Adrenal gland (tissue), 12 donors: ENCODE data around the gene HMCN2. TPM values are rescaled to one million over a fixed set of nuclear protein-coding genes. Genes with fewer than 3 reads are reported as not detected.

Source experiments
- DNase-seq, 7 donors: peaks; one replicate each; pipeline ENCODE4 v3.0.0-alpha.2; 2019 to 2020
- H3K27ac ChIP-seq, 5 donors: fragments of 200-600 bp; sonication (generic) in 4 of 5; 1 replicate in 3 of 5; 2 replicates in 2 of 5; pipeline versions ENCODE4 v1.5.1 to v1.8.0; 2016 to 2020; ENCODE audit warnings: mild to moderate bottlenecking in 1 of 5
- H3K27me3 ChIP-seq: fragments of 200-600 bp; 2 replicates; pipeline ENCODE4 v1.8.0; 2021
- H3K36me3 ChIP-seq, 2 donors: fragments of 200-600 bp; replicated peaks in 1 of 2; 1 replicate in 1 of 2; 2 replicates in 1 of 2; pipeline versions ENCODE4 v1.5.1 to v1.8.0; 2018 to 2022
- H3K4me1 ChIP-seq, 2 donors: fragments of 200-600 bp; replicated peaks in 1 of 2; 1 replicate in 1 of 2; 2 replicates in 1 of 2; pipeline versions ENCODE4 v1.5.1 to v1.8.0; 2018 to 2021
- H3K4me3 ChIP-seq, 4 donors: fragments of 200-600 bp; sonication (generic) in 3 of 4; one replicate each; pipeline ENCODE4 v1.5.1; 2016 to 2018
- H3K9me3 ChIP-seq, 3 donors: fragments of 200-600 bp; sonication (generic) in 1 of 3; replicated peaks in 1 of 3; 1 replicate in 2 of 3; 2 replicates in 1 of 3; pipeline versions ENCODE4 v1.5.1 to v1.8.0; 2016 to 2021
- CTCF ChIP-seq, 6 experiments: fragments of 450-650 bp in 4 of 6; fragments of 200-600 bp in 2 of 6; sonication (generic) in 1 of 6; IDR thresholded peaks; 1 replicate in 5 of 6; 2 replicates in 1 of 6; pipeline versions ENCODE4 v1.5.1 to v1.8.0; 2016 to 2021; ENCODE audit warnings: antibody characterized with exemption in 6 of 6, mild to moderate bottlenecking in 2 of 6, moderate library complexity in 1 of 6
- POLR2A ChIP-seq, 2 donors: fragments of 450-650 bp; IDR thresholded peaks; one replicate each; pipeline ENCODE4 v1.6.1; 2017; ENCODE audit warnings: antibody characterized with exemption in 2 of 2, mild to moderate bottlenecking in 2 of 2, moderate library complexity in 1 of 2
- WGBS, 4 donors: extraction: QIAGEN DNeasy Blood & Tissue Kit in 2 of 4; methylation state at CpG; one replicate each; pipeline versions ENCODE4 v1.1.5 to v1.1.7; 2013 to 2017; 5-methylcytosine and 5-hydroxymethylcytosine counted together
- intact Hi-C, 2 donors: fragments of 100-400 bp; cut with DNase I; formaldehyde crosslinking; loops; one replicate each; pipeline versions ENCODE4 v1.14.1 to v1.15.0; 2022 to 2023
- polyA plus RNA-seq, 3 donors: library from polyadenylated mRNA; stranded (reverse); fragments of 200-250 nt in 2 of 3; fragments of 350-450 nt in 1 of 3; fragmentation: Illumina TruSeq in 1 of 3; extraction: RNeasy Lipid Tissue Mini Kit (QIAGEN cat#74804) in 1 of 3; gene quantifications; one replicate each; pipeline ENCODE4 v1.2.3, GENCODE V29; 2013 to 2014
- total RNA-seq, 9 donors: library from RNA; depleted of rRNA in 4 of 9; stranded (reverse); fragments of >200 nt in 4 of 9; fragments of 120-200 nt in 1 of 9; fragmentation: NEBNext Ultra II Directional in 1 of 9; extraction: Animal tissue kit (Norgen Biotek cat#: 25700) in 1 of 9; gene quantifications; one replicate each; pipeline versions ENCODE4 v1.1.0 to v1.2.4, GENCODE V29; 2013 to 2023
- donor health status: healthy with polysubstance abuse.
- donor health status: Bipolar disorder and iron deficiency.
- donor health status: DM: yes; HTN: yes; CAD: no.
- donor health status: DM: no; HTN: no; CAD: no.
- donor health status: DM: no; HTN: no; CAD: no.
- donor health status: DM: yes; HTN: yes; CAD: no.

HMCN2 gene
- total and polyA plus RNA-seq, 12 donors: 0.05 to 25.8 (median 0.42) TPM; not detected in 1

GRCh38 chr9:130349398-130349797 lies 83.8 kb downstream of the HMCN2 start:
- H3K9me3 ChIP-seq: no peaks in the 10 kb centered on the region
- H3K27ac ChIP-seq: no peak overlapping the region
- 54 to 73% (median 64%) methylated on average over 4 to 11 of the region's 11 CpGs for WGBS, 4 donors
- H3K36me3 ChIP-seq: no peaks in the 10 kb centered on the region
- H3K4me1 ChIP-seq: no peaks in the 10 kb centered on the region
- no peak overlapping the region for H3K4me3 ChIP-seq
- TF ChIP-seq POLR2A (IDR thresholded peaks at IDR 0.05): no peak
- DNase-seq: no peak
- intact Hi-C loops: loop anchor here in 1 of 2 donors (5.0 kb wide), 1 partner anchor 247 kb away; no protein-coding TSS in a partner anchor
- no peaks in the 10 kb centered on the region for H3K27me3 ChIP-seq

GRCh38 chr9:130351343-130351742 lies 85.8 kb downstream of the HMCN2 start:
- Histone ChIP-seq H3K4me1 (no peaks in the 10 kb centered on the region), H3K27ac (no peak overlapping the region), H3K36me3 (no peaks in the 10 kb centered on the region), H3K27me3 (no peaks in the 10 kb centered on the region), H3K4me3 (no peak overlapping the region), H3K9me3 (no peaks in the 10 kb centered on the region)
- DNase-seq: no peak
- TF ChIP-seq CTCF (IDR thresholded peaks at IDR 0.05) (no peak), POLR2A (IDR thresholded peaks at IDR 0.05) (no peak)
- intact Hi-C loops: no loop called here
- WGBS, 4 donors: 79 to 93% (median 84%) methylated on average over 7 to 14 of the region's 14 CpGs

GRCh38 chr9:130352081-130352480 lies 86.5 kb downstream of the HMCN2 start:
- H3K4me3 ChIP-seq: no peak overlapping the region
- no peaks in the 10 kb centered on the region for H3K9me3 ChIP-seq
- no peak overlapping the region for H3K27ac ChIP-seq
- H3K27me3 ChIP-seq: no peaks in the 10 kb centered on the region
- no peaks in the 10 kb centered on the region for H3K4me1 ChIP-seq
- DNase-seq: no peak
- intact Hi-C loops: no loop called here
- H3K36me3 ChIP-seq: no peaks in the 10 kb centered on the region
- no peak for TF ChIP-seq CTCF (IDR thresholded peaks at IDR 0.05)
- no peak for TF ChIP-seq POLR2A (IDR thresholded peaks at IDR 0.05)
- WGBS, 4 donors: 76 to 84% (median 81%) methylated on average over 10 of the region's 10 CpGs

- TF ChIP-seq CTCF (IDR thresholded peaks at IDR 0.05) (no peak), POLR2A (IDR thresholded peaks at IDR 0.05) (no peak)
- Histone ChIP-seq H3K27ac (no peak overlapping the region), H3K4me1 (no peaks in the 10 kb centered on the region), H3K4me3 (no peak overlapping the region), H3K27me3 (no peaks in the 10 kb centered on the region), H3K9me3 (no peaks in the 10 kb centered on the region), H3K36me3 (no peaks in the 10 kb centered on the region)
- WGBS, 4 donors: 78 to 90% (median 86%) methylated on average over 14 to 17 of the region's 17 CpGs
- intact Hi-C loops: no loop called here
- no peak for DNase-seq
These were observed 87.2 kb downstream of the HMCN2 start for GRCh38 chr9:130352586-130353285.

- no peaks in the 10 kb centered on the region for H3K27me3 ChIP-seq
- TF ChIP-seq CTCF (IDR thresholded peaks at IDR 0.05): no peak
- TF ChIP-seq POLR2A (IDR thresholded peaks at IDR 0.05): no peak
- H3K4me1 ChIP-seq: no peaks in the 10 kb centered on the region
- no peak overlapping the region for H3K27ac ChIP-seq
- no peaks in the 10 kb centered on the region for H3K9me3 ChIP-seq
- WGBS, 4 donors: 79 to 90% (median 87%) methylated on average over 11 to 13 of the region's 13 CpGs
- H3K36me3 ChIP-seq: no peaks in the 10 kb centered on the region
- no peak for DNase-seq
- no peak overlapping the region for H3K4me3 ChIP-seq
- intact Hi-C loops: no loop called here
These were observed 88.8 kb downstream of the HMCN2 start for GRCh38 chr9:130354378-130354777.
